Fibroblast of skin of scalp (primary cell): ENCODE results near the gene LRRC75B.
"Not testable (repeated sequence)": the region's sequence is repeated elsewhere in the genome, so short reads cannot be mapped to it uniquely, and the experiment has no call there.

Experiments used
- DNase-seq: peaks from one replicate; pipeline ENCODE4 v3.0.0-alpha.2; 2013

The LRRC75B gene

GRCh38 chr22:24553597-24554312 lies 39.1 kb downstream of the LRRC75B start:
- no peak for DNase-seq

GRCh38 chr22:24552503-24553286 lies 40.2 kb downstream of the LRRC75B start:
- not testable (repeated sequence) for DNase-seq

- no peak for DNase-seq
Observed at GRCh38 chr22:24550902-24551435, 41.9 kb downstream of the LRRC75B start.

- DNase-seq, result no peak
Observed at GRCh38 chr22:24550028-24550901, 42.6 kb downstream of the LRRC75B start.

- no peak for DNase-seq
Observed at GRCh38 chr22:24548812-24549211, 44.1 kb downstream of the LRRC75B start.

DNA sequence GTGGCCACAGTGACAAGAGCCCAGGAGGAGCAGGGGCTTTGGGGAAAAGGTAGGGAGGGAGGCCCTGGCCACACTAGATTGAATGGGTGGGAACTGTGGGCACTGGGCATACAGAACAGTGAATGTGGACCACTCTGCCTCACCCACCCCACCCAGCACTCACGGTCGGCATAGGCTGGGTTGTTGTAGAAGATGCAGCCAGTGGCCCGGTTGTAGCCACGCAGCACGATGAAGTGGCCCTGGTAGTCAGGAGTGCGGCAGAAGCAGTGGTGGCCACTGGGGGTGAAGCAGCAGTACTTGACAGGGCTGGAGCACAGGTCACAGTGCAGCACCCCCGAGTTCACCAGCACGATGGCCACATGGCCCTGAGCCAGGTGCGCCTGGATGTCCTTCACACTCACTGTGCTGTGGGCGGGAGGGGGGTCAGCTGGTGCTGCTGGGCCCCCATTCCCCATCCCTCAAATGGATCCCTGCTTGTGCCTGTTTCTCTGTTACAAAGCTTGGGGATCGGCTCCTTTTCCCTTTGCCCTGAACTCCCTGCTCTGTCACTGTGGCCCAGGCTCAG lies 49.1 kb downstream of the LRRC75B start:
- no peak for DNase-seq

DNA sequence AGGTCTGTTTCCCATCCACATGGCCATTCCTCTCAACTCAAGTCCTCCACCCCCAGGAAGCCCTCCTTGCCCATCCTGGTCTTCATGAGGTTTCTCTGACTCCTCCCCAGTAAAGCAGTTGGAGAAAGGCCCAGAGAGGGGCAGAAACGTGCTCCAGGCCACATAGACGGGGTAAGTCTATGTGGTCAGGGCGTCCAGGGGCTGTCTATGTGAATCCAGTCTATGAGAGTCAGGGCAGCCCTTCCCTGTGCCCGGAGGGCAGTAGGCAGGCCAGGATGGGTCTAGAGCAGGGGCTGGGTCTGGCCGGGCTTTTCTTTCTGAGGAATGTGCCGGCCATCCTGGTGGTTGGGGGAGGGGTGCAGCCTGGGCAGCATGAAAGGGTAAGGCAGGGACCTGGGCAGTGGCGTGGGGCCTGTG lies 49.7 kb downstream of the LRRC75B start:
- no peak for DNase-seq

- no peak for DNase-seq
Observed at GRCh38 chr22:24542641-24543040, 50.2 kb downstream of the LRRC75B start.

- no peak for DNase-seq
Observed at GRCh38 chr22:24541681-24542515, 51.0 kb downstream of the LRRC75B start.

- no peak for DNase-seq
Observed at GRCh38 chr22:24540470-24540869, 52.4 kb downstream of the LRRC75B start.

- no peak for DNase-seq
Observed at GRCh38 chr22:24536089-24536488, 56.8 kb downstream of the LRRC75B start.
